GM12864 (cell line): ENCODE measurements around the gene GMDS.

ENCODE experiments used
- DNase-seq: peaks from one replicate; pipeline ENCODE4 v3.0.0-alpha.2; 2011; ENCODE audit warnings: low read depth
- H3K4me3 ChIP-seq: 2 replicates; pipeline ENCODE4 v1.5.1; 2011; ENCODE audit warnings: mild to moderate bottlenecking, low read depth, low read length, control low read depth
- TF ChIP-seq, protein P1 (sequence below): IDR thresholded peaks from 2 replicates; pipeline ENCODE4 v1.5.1; 2011; ENCODE audit warnings: low read depth, mild to moderate bottlenecking, moderate library complexity, low read length, control low read depth, inconsistent platforms; ENCODE audit errors: missing control alignments

Gene GMDS

DNA sequence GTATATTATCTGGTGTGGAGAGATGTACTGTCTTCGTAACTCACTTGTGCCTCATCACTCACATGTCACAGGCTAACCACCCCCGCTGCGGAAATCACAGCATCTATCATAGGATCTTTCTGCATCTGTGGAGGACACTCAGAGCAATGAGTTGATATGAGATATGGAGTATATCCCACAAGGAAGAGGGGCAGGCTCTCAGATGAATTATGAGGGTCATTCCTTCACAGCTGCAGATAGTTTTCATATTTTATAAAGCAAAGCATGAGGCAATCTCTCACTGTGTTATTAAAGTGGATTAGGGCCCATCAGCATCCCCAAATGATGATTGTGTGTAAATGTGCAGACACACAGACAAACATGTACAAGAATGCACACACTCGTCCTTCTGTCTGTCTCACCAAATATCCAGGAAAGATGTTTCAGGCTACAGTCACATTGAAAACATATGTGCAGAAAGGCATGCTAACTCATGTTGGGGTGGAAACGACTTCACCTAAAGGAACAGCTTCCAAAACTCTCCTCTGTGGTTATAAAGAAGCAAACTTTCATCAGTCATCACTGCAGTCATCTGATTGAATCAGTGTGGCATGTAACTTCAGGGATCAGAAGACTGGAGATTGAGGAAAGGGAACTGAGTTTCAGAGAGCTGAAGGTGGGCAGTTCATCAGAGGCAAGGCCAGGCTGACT, 471.0 kb downstream of the GMDS start:
- TF ChIP-seq, protein P1, sequence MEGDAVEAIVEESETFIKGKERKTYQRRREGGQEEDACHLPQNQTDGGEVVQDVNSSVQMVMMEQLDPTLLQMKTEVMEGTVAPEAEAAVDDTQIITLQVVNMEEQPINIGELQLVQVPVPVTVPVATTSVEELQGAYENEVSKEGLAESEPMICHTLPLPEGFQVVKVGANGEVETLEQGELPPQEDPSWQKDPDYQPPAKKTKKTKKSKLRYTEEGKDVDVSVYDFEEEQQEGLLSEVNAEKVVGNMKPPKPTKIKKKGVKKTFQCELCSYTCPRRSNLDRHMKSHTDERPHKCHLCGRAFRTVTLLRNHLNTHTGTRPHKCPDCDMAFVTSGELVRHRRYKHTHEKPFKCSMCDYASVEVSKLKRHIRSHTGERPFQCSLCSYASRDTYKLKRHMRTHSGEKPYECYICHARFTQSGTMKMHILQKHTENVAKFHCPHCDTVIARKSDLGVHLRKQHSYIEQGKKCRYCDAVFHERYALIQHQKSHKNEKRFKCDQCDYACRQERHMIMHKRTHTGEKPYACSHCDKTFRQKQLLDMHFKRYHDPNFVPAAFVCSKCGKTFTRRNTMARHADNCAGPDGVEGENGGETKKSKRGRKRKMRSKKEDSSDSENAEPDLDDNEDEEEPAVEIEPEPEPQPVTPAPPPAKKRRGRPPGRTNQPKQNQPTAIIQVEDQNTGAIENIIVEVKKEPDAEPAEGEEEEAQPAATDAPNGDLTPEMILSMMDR: no peak
- no peak for DNase-seq

DNA sequence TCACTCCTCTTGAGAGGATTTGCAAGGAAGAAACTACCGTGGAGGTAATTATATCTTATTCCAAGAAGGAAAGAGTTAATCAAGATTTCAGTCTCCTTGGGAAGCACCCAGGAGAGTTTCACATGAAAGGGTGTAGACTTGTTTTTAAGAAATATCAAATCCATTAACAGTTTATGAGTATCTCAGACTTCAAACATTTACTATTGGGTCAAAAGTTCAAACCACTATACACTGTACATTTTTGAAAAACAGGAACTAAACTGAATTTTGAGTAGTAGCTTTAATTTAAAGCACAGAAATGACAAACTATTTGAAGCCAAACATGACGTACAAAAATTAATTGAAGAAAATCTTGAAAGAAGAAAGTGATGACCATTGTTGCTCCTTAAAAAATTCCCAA, 471.7 kb downstream of the GMDS start:
- no peak overlapping the region for H3K4me3 ChIP-seq
- TF ChIP-seq, protein P1: no peak
- DNase-seq: no peak

More for the DNA sequence above, 471.0 kb downstream of the GMDS start:
- H3K4me3 ChIP-seq: no peak overlapping the region

DNA sequence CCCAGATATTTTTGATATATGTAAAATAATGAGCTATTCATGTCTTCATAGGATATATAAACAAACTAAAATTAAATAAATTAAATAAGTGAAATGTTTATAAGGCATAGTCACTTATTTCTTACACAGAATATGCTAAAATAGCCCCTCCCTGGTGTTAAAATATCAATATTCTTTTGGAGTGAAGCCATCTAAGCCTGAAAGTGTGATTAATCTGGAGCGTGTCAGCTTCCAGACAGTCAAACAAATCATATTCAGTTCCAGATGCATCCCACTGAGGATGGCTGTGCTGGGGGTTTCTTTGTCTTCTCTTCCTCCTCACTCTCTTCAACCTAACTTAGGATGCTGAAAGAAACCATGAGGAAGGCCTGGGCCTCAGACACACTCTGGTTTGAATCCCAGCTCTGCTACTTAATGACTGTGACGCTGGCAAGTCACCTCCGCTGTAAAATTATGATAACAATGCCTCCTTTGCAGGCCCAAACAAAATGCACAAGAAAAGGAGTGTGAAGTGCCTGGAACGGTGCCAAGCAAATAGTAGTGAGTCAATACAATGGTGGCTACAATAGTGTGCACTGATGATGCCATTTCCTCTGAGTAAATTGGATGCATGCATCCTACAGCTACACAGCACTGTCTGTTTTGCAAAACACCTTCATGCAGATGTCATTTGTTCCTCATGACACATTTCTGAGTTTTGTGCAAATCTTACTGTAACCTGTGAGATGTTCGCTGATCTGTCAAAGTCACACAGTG, 474.3 kb downstream of the GMDS start:
- TF ChIP-seq, protein P1: no peak
- H3K4me3 ChIP-seq: no peak overlapping the region
- DNase-seq: no peak

DNA sequence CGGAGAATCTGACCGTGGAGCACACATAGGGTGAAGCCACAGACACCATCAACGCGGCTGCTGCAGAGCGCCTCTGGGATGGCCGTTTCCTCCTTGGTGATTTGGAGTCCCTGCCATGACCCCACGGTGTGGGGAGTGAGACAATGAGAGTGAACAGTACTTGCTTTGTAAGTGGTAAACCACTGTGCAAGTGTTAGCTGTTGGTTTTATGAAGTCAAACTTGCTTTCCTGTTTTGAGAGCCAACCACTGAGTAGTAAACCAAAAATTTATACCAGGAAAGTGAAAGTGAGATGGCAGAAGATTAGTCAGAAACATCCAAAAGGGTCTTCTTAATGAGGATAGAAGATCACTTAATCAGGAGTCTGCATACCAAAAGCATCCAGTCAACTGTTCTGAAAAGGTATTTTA, 475.0 kb downstream of the GMDS start:
- H3K4me3 ChIP-seq: no peak overlapping the region
- no peak for DNase-seq
- TF ChIP-seq, protein P1: no peak

DNA sequence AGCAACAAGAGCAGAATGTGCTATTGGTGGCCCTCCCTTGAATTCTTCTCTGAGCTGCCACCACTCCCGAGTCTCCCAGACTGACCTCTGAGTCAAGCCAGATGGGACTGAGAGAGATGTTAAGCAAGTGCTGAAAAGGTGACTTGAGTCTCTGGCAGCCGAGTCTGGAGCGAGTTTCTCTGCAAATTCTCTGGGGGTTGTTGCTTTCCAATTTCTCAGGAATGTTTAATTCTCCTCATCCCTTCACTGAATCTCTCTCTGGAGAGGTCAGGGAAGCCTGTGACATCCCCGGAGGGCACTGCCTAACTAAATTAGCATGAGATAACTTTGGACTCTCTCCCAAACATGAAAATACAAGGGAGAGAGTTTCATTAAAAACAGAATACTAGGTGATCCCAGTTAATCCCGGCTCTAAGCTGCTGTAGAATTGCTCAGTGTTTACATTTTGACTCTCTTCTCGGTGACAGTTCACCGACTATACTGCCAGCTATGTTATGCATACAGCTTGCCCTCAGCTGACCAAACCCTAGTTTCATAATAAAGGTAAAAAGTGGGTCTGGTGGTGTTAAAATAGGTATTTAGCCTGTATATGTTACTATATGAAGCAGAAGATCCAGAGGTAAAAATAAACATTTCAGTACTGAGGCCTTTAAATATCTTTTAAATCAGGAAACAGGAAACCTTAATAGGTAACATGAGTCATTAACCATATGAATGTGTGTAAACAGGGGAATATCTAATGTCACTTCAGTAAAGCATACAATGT, 477.7 kb downstream of the GMDS start:
- TF ChIP-seq, protein P1: no peak
- no peak for DNase-seq
- H3K4me3 ChIP-seq: no peak overlapping the region

DNA sequence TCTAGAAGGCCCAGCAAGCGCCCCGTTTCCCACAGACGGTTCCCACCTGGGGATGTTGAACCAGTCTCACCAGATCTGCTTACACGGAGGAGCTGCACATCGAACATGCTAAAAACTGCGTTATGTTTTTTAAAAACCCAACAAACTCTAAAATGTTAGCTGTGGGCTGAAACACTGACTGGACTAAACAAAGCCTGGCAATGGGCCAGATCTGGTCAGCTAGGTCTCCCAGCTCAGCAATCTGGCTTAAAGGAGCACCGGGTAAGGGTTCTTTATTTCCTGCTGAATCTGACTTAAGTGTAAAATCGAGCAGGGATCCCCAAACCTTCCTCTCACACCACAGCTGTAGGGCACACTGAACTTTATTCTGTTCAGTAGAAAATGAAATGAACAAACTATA, 478.8 kb downstream of the GMDS start:
- H3K4me3 ChIP-seq: no peak overlapping the region
- TF ChIP-seq, protein P1: no peak
- no peak for DNase-seq
